SHP77 treated with DMSO at 0.1 percent for 48 hours (cell line): Measurements from ENCODE around the gene SDCBP2.

ENCODE experiments used
- DNase-seq: peaks from one replicate; lab custom pipeline; 2025; lab: John Stamatoyannopoulos, UW

Gene SDCBP2, protein sequence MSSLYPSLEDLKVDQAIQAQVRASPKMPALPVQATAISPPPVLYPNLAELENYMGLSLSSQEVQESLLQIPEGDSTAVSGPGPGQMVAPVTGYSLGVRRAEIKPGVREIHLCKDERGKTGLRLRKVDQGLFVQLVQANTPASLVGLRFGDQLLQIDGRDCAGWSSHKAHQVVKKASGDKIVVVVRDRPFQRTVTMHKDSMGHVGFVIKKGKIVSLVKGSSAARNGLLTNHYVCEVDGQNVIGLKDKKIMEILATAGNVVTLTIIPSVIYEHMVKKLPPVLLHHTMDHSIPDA

DNA sequence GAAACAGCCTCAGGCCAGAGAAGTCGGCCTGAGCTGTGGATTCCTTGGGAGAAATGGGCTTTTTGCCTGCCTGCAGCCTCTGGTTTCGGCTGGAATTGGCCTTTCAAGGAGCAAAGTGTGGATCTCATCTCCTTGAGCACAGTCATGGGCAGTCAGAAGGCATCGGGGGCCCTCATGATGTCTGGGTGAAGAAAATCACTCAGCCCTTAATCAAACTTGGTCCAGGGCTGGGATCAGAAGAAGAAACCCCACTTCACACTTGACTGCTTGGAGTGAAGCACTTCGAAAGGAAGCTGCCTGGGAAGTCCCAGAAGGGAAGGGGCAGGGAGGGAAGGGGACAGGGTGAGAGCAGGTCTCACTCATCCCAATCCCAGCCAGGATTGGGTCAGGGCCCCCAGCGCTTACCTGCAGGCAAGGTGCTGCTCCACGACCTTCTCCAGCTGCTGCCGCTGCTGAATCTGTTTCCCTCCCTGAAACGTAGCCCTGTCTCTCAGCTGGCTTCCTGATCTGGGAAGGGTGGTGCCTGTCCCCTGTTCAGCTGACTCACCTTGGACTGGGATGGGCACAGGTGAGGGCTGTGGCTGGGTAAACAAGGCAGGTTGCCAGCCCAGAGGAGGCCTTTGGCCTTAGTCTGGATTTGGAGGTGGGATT lies at the start of gene SDCBP2:
TSS of gene SDCBP2 (minus strand) at position 460 of the 651 bp plus-strand sequence. CDS start 8,723 bp downstream, outside the sequence.
- no peak for DNase-seq

DNA sequence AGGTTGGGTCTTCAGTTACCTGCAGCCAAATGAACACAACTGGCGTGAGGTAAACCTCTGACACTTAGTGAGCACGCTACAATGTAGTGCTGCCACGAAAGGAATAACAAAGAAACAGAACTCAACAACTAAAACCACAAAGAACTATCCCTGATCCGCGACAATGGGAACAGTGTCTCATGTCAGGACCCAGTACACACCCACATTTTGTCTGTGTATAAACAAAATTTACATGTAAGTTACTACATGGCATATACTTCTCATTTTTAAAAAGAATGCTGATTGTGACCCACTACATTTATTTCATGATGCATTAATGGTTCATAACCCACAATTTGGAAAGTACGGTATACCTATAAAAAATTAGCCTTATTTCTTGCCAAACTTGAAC lies 49.8 kb upstream of the SDCBP2 start:
- no peak for DNase-seq

DNA sequence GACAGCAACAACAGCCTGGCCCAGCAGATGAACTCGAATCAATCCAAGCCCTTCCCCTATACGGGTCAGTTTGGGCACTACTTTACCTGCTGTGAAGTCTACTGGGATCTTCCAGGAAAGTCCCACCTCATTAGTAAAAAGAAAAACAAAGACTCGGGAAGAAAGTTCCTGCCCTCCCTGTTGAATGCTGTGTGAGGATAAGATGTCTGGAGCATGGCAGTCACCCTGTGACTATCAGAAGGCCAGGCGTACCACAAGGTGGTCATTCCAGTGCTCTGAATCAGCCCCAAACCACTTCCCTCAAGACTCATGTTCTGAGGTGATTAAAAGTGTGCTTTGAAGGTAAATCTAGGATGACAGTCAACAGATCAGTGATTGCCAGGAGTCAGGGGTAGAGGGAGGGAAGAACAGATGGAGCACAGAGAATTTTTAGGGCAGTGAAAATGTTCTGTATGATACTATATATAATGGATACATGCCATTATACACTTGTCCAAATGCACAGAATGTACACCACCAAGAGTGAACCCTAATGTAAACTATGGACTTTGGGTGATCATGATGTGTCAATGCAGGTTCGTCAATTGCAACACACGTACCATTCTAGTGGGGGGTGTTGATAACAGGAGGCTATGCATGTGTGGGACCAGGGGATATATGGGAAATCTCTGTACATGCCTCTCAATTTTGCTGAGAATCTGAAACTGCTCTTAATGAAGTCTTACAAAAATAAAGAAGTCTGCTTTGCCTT lies 49.2 kb upstream of the SDCBP2 start:
- no peak for DNase-seq

DNA sequence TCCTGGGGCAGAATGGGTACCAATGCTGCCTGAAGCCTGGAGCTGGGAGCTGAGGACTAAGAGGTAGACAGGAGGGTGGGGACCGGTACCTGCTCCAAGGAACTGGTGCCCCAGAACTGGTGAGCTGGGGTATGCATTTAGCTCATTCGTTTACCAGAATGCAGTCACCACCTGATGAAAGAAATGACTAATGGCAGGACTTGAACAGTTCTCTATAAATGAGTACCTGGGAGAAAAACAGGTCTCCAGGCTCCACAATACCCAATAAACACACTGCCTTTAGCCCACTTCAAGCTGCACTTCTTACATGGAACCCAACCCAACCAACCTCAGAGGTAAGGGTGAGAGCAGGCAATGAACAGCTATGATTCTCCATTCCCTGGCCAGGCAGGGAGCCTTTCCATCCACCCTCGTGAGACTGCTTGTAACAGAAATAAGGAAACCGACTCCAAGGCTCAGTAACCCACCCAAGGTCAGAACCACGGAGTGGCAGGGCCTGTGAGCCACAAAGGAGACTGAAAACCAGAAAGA lies 48.5 kb upstream of the SDCBP2 start:
- DNase-seq = no peak

DNA sequence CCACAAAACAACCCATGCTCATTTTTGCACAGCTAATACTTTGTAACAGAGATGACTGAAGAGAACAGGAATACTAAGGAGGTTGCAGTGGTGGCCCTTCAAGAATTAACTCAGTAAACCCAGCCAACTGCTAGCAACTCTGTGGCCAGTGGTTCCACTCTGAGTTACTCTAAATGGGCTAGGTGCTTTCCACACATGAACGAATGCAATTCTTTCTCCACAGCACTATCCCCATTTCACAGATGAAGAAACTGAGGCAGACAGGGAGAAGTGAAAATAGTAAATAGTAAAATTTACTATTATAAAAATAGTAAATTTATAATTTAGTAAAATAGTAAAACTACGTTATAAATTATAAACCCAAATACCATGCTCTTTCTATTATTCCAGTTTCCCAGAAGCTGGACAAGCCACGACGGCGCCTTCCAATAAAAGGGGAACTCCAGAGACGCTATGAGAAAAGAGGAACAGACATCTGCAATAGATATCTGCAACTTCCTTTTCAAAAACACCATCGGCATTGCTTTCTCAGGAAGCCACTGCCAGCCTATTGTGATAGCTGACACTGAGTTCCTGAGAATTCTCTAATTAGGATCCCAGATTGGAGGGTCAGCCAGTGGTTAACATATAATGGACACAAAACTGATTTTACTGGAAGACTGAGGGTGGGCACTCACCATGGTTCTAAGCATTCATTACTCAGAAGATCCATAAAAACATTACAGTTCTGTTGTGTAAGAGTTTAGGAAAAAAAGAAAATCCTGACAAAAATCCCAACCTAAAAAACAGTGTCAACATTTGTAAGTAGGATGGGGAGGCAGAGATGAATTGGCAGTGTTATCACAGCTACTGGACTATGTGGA lies 47.7 kb upstream of the SDCBP2 start:
- no peak for DNase-seq

DNA sequence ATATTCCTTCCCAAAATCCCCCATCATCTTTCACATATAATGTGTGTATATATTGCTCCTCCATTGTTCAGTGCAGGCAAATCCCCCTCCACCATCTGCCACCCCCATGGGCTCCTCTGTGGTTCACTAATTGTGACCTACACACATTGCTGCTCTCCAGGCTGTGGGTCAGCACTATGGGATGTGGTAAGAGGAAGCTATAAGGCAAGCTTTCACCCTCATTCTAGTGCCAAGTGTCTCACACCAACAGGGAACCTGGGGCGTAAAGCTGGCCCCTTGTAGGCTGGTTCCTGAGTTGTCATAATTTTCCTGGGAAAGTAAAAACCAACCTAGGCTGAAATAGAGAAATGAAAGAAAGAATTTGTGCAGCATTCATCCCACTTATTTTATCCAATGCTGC lies 47.1 kb upstream of the SDCBP2 start:
- no peak for DNase-seq

DNA sequence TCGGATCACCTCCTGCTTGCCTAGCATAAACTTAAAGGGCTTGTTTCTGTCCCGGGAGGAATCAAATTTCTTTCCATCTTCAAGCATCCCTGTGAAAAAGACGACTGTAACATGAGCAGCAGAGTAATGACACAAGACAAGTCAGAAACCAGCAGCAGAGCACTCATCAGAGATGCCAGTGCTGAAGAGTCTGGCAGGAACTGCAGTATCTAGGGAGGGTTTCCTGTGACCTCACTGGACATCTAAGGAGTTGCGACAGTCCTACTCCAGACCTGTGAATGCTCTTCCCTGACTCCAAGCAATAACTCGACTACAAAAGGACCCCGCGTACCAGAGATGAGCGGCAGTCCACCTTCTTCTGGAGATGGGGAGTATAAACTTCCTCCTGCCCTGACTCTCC lies 46.6 kb upstream of the SDCBP2 start:
- DNase-seq = no peak

DNA sequence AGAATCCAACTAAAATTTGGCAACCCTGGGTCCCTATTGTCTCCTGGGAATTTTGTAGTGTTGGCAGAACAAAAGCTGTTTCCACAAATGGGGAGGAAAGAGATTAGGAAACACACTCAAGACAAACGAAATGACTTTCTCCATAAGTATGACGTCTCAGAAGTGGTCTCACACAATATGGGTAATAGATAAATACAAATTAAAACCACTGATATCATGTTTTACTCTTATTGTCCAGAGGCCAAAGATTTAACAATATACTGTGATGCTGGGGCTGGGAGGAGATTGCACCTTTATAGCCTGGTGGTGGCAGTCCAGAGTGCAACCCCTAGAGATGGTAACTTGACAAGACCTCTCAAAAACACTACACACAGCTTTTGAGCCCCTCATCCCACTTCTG lies 45.3 kb upstream of the SDCBP2 start:
- no peak for DNase-seq

DNA sequence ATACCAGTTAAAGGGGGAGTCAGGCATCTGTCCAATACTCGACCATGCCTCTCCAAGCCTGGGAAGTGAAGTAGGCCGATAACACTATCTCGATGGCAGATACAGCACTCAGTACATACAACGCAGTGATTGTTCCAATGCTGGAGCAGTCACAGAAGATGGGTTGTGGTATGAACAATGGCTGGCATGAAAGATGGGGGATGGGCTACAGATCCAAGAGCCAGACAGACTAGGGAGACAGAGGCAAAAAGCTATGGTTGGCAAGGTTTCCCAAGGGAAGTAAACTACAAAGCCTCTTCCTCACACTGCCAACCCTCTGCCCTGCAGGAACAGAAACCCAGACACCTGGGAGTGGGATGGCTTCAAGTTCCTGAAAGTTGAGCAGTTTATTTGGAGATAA lies 44.7 kb upstream of the SDCBP2 start:
- DNase-seq = no peak

DNA sequence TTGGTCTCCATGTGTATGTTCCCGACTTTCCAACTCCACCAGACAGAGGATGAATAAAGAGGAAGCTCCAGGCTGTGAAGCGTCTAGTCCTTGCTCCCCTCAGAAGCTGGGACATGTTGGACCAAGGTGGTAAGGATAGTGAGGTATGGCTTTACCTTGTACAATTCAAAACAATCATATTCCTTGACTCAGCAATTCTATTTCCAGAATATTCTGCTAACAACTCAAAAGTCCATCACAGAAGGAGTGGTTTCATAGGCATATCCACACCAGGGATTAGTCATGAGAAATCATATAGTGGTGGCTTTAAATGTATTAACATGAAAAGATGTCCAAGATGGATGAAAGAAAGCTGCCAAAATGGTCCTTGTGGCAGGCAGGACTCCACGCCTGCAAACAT lies 44.1 kb upstream of the SDCBP2 start:
- no peak for DNase-seq

DNA sequence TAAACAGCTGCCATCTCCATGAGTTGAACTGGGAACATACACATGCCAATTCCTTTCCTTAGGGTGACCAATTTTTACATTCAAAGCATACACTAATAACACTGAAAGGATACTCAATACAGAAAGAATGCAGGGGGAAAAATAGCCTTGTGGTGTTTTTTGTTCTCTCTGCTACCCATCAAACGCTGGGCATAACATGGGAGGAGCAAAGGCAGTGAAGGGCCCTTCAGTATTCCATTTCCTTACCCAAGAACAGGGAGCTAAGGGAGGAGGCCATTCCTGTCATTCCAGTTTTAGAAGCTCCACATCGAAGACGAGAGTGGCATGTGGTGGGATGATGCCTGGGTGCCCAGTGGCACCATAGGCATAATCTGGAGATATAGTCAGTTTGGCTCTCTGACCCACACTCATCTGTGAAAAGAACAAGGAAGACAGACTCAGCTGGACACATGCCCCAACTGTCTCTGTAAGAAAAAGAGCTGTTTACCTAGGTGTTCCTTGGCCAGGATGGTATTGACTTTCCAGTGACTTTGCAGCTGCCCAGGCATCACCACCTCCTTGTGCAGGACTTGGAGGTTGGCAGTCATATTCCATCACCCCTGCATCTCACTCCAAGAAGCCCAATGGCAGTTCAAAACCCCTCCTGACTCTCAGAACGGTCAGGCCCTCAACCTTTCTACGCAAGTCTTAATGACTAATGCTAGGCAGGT lies 43.0 kb upstream of the SDCBP2 start:
- DNase-seq = no peak

DNA sequence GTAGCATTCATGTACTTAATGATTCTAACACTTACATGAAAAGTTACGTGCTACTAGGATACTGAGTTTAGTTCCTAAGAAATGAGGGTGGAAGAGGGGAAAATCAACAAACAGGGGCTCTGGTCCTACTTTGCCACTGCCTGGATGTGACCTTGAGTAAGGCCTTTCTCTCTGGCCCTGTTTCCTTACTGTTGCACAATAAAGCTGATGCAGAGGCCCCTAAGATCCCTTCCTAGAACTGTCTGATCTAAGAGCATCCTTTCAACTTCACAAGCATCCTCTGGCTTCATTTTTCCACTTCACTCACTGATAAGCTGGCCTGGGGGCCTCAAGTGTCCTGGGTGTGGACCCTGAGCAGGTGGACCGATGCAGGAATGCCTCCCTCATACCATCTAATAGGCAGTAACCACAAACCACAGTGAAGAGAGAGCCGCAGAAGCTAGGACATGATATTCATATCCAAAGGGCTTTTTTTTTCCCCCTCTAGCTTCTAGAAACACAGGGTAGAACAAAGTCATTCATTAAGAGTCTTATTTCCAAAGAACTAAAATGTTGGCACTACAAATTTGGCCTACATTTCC lies 42.4 kb upstream of the SDCBP2 start:
- no peak for DNase-seq

DNA sequence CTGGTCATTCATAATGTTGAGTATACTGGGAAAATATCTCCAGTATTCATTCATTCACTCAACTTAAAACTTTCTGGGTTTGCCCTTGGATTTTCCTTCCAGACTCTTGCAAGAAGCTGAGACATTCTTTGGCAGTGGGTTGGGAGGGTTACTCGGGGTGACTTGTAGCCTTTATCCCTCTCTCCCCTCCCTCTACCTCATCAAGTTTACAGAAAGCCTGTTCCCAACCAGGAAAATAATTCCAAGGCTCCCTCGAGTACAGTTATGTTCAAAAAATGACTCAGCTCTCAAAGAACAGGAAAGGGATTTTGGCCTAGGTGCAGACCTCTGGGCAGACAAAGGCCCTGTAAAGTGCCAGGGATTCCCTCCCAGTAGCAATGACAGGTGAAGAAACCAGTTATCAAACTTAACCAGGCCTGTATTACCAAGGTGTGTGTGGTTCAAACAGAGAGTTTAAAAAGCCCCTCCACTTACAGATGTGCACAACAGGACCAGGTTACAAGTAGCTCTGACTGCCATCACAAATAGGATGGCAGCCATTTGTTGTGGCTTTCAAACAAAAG lies 41.7 kb upstream of the SDCBP2 start:
- no peak for DNase-seq

DNA sequence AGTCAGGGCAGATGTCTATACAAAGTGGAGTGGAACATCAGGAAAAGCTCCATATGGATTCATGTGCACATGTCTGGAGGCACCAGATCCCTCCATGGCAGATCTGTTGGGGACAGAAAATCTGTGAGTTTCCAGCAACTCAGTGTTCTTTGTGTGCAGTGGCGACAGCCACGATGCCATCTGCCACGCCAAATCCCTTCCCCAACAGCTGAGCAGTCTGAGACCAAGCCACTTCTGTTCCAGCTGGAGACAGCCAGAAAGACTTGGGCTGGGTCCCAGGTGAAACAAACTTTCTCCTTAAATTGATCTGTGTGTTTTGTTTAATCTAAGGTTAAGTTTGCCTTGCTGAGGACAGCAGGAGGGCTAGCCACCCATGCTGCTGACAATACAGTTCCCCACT lies 41.0 kb upstream of the SDCBP2 start:
- DNase-seq = no peak

DNA sequence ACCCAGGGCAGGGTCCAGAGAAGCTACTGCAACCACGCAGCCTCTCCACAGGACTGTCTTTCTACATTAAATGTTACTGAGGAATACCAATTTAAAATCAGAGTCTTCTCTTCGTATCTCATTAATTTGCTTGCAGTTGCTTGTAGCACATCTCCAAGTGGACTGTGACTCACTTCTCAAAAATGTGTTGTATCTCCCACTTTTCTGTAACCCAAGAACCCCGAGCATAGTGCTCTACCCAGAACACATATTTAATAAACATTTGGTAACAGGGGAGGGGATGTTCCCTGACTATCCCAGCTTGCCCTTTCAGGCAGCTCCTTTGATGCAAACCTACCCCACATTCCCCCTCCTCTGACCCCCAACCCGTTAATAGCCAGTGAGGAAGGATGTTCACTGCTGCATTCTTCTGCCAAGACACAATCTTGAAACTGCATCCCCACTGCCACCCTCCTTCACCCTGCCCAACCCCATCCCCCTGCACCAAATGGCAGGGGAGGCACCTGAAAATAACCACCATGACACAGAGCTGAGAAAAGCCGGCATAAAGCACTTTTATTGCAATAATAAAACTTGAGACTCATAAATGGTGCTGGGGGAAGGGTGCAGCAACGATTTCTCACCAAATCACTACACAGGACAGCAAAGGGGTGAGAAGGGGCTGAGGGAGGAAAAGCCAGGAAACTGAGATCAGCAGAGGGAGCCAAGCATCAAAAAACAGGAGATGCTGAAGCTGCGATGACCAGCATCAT lies 39.7 kb upstream of the SDCBP2 start:
- no peak for DNase-seq

DNA sequence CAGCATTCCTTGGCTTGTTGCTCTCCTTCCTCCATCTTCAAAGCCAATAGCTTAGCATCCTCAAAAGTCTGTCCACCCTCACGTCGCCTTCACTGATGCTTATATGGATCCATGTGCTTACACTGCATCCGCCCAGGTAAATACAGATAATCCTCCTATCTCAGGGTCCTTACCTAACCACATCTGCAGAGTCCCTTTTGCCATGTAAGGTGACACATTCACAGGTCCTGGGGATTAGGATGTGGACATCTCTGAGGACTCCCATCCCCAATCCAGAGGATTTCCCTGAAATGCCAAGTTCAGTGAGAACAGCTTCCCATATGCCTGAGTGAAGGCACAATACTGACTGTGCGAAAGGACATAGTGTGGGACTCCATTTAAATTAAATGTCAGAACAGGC lies 38.5 kb upstream of the SDCBP2 start:
- DNase-seq = no peak

DNA sequence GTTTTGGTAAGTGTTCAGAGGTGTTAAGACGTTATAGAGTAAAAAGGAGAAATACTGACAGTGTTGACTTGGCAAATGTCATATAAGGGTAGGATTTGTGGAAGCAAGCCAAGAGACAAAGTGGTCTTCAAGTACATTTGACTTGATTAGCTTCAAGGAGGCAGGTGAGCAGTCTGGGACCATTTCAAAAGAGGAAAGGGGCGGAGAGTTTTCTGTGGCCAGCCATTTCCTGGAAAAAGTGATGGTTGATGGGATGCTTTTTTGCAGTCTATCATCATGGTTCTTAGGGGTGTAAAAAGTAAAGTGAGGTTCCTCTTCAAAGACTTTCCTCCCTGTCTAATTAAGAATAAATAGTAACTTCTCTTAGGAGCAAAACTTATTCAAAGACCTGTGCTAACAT lies 35.2 kb upstream of the SDCBP2 start:
- no peak for DNase-seq

DNA sequence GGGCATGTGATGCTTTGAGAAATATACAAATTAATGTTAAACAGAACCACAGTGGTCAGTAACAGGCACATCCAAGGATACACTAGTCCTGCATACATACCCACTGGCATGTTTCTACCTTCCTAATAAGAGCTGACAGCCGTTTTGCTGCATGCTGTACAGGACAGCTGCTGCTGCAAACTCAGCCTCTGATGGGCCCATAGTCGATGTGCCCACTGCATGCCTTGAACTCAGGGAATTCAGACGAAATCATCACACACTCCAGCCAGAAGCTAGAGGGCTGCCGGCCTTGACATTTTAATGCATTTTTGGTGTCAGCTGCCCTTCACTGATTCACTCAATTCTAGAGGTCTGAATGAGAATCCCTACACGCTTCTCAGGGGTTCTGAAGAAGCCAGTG lies 34.6 kb upstream of the SDCBP2 start:
- no peak for DNase-seq

DNA sequence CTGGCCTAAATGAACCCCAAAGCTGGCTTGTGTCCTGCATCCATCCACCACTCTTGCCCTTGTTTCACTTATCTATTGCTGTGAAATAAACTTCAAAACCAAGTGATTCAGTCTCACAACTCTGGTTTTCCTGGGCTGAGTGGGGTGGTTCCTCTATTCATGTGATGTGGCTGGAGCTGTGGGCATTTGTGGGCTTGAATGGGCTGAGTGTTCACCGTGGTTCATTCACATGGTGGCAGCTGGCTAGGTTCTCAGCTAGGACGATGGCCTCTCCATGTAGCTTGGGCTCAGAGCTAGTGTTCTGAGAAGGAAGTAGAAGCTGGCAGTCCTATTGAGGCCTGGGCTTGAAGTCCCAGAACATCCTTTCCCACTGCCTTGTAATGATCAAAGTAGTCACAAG lies 33.5 kb upstream of the SDCBP2 start:
- no peak for DNase-seq
